Embryonic facial prominence (tissue), 1 donor: Measurements from ENCODE around the gene HBG1.
"Not testable (repeated sequence)": the region's sequence is repeated elsewhere in the genome, so short reads cannot be mapped to it uniquely, and the experiment has no call there.

Experiments used
- DNase-seq: peaks from one replicate; pipeline ENCODE4 v3.0.0-alpha.2; 2016; ENCODE audit errors: extremely low spot score

Gene HBG1

GRCh38 chr11:5277807-5278382 is 28.2 kb upstream of the HBG1 start:
- no peak for DNase-seq

- no peak for DNase-seq
These were observed 27.0 kb upstream of the HBG1 start for GRCh38 chr11:5276697-5277096.

GRCh38 chr11:5275369-5276110 is 25.9 kb upstream of the HBG1 start:
- no peak for DNase-seq

GRCh38 chr11:5274395-5274794 is 24.7 kb upstream of the HBG1 start:
- no peak for DNase-seq

- DNase-seq, result no peak
These were observed 22.8 kb upstream of the HBG1 start for GRCh38 chr11:5272395-5273017.

GRCh38 chr11:5269715-5270147 is 20.1 kb upstream of the HBG1 start, which contains the start of gene HBE1:
Gene HBE1 (minus strand): TSS chr11:5269945. CDS start chr11:5269890, 55 bp downstream.
- no peak for DNase-seq

GRCh38 chr11:5267033-5267563 is 17.4 kb upstream of the HBG1 start:
- DNase-seq, result no peak

- no peak for DNase-seq
These were observed 17.0 kb upstream of the HBG1 start for GRCh38 chr11:5266609-5267008.

- DNase-seq, result no peak
These were observed 16.2 kb upstream of the HBG1 start for GRCh38 chr11:5265832-5266231.

- no peak for DNase-seq
These were observed 9.0 kb upstream of the HBG1 start for GRCh38 chr11:5258543-5259262.

GRCh38 chr11:5257296-5257695 is 7.6 kb upstream of the HBG1 start:
- DNase-seq, result no peak

- DNase-seq, result not testable (repeated sequence)
These were observed 5.2 kb upstream of the HBG1 start, which contains the start of gene HBG2 for GRCh38 chr11:5254646-5255413. Gene HBG2 (minus strand): TSS chr11:5254781. CDS start chr11:5254728, 53 bp downstream.

GRCh38 chr11:5254023-5254422 is 4.4 kb upstream of the HBG1 start:
- not testable (repeated sequence) for DNase-seq

GRCh38 chr11:5253440-5253839 is 3.8 kb upstream of the HBG1 start:
- DNase-seq, result not testable (repeated sequence)

- no peak for DNase-seq
These were observed 3.2 kb upstream of the HBG1 start for GRCh38 chr11:5252919-5253265.

GRCh38 chr11:5252192-5252918 is 2.7 kb upstream of the HBG1 start:
- DNase-seq, result no peak

GRCh38 chr11:5251746-5252145 is 2.1 kb upstream of the HBG1 start:
- no peak for DNase-seq

GRCh38 chr11:5250543-5251204 is 1.0 kb upstream of the HBG1 start:
- DNase-seq, result no peak

- not testable (repeated sequence) for DNase-seq
These were observed 1.2 kb downstream of the HBG1 start for GRCh38 chr11:5248498-5248897.
